Hypothalamus (tissue), 51 donors: ENCODE measurements around the gene TRPM2.
"Not testable (repeated sequence)": the region's sequence is repeated elsewhere in the genome, so short reads cannot be mapped to it uniquely, and the experiment has no call there.

Source experiments
- DNase-seq, 51 donors: peaks; one replicate each; lab custom pipeline; 2025; lab: John Stamatoyannopoulos, UW

The TRPM2 gene

GRCh38 chr21:44405948-44406872 lies 52.8 kb downstream of the TRPM2 start:
- no peak for DNase-seq

GRCh38 chr21:44406953-44407352 lies 53.5 kb downstream of the TRPM2 start:
- no peak for DNase-seq

GRCh38 chr21:44407493-44407892 lies 54.1 kb downstream of the TRPM2 start:
- no peak for DNase-seq

GRCh38 chr21:44408226-44408625 lies 54.8 kb downstream of the TRPM2 start:
- no peak for DNase-seq

- DNase-seq, result no peak
Observed at GRCh38 chr21:44413566-44414290, 60.3 kb downstream of the TRPM2 start.

- no peak for DNase-seq
Observed at GRCh38 chr21:44414291-44415072, 61.1 kb downstream of the TRPM2 start.

- DNase-seq, result no peak
Observed at GRCh38 chr21:44415073-44416025, 61.9 kb downstream of the TRPM2 start.

- DNase-seq, result no peak
Observed at GRCh38 chr21:44416193-44416592, 62.8 kb downstream of the TRPM2 start.

- DNase-seq, result not testable (repeated sequence)
Observed at GRCh38 chr21:44417621-44418107, 64.2 kb downstream of the TRPM2 start.

GRCh38 chr21:44418108-44418875 lies 64.9 kb downstream of the TRPM2 start:
- DNase-seq, result no peak

- no peak for DNase-seq
Observed at GRCh38 chr21:44418876-44419230, 65.4 kb downstream of the TRPM2 start.

GRCh38 chr21:44419679-44420078 lies 66.3 kb downstream of the TRPM2 start:
- DNase-seq, result no peak

GRCh38 chr21:44420416-44421205 lies 67.2 kb downstream of the TRPM2 start:
- DNase-seq, result no peak

GRCh38 chr21:44421901-44422840 lies 68.8 kb downstream of the TRPM2 start:
- DNase-seq, result no peak

GRCh38 chr21:44423312-44423821 lies 69.9 kb downstream of the TRPM2 start:
- no peak for DNase-seq

- DNase-seq, result no peak
Observed at GRCh38 chr21:44423941-44424607, 70.7 kb downstream of the TRPM2 start.
